ENCODE data around the gene SFSWAP. TPM values are rescaled to one million over a fixed set of nuclear protein-coding genes. Genes with fewer than 3 reads are reported as not detected.
A peak's percentile ranks its signal among the peaks of the same experiment; 100 is the strongest.

The SFSWAP gene
- polyA plus RNA-seq, 2 of the 4 experiments (the other 2 are of a cell fraction): 21.8 to 23.5 TPM

DNA sequence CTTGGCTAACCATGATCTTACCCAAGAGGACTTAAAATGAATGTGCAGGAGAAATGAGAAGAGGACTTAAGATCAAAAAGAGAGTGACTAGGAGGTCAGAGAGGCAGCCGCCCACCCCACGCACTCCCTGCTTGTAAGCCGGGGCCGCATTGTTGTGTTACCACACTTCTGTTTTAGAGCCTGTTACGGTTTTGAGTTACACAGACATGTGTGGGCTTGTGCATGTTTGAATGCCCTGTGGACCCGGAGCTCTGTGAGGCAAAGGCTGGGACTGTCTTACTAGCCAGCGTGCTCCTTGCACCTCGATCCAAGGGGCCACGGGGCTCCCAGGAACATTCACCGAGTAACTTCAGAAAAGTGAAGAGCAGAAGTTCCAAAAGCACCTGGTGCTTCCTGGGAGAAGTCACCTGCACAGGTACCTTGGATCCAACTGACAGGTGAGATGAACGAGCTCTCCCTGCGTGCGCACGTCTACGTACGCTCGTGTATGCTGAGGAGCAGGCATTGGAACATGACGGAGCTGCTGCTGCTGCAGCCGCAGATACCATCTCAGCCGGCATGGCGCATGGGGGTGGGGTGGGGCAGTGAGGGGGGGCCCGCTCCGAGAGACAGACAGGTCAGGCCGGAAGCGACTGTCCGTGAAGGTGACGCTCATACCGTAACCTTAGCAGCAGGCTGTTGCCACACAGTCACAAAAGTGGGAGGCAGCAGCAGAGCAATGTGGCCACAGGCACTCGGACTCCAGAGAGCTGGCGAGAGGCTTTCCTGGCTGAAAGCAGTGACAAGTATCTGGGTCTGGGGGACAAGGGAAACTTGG lies 23.7 kb downstream of the SFSWAP start:
- DNase-seq (ENCODE audit: low read depth in 1 of 2, low spot score in 1 of 2): no peak
- no peak for TF ChIP-seq HES2 (IDR thresholded peaks at IDR 0.05)
- TF ChIP-seq POLR2A (IDR thresholded peaks at IDR 0.05; ENCODE audit: low read length): no peak
- no peak for TF ChIP-seq NFE2L2 (conservative IDR thresholded peaks at IDR 0.05; ENCODE audit: low read length)
- CTCF ChIA-PET: interaction anchor here (1.1 kb wide), 1 partner anchor 96 kb away, joined by 4 read pairs; no protein-coding TSS in a partner anchor
- ATAC-seq: no peak
- Histone ChIP-seq H3K4me2 (no peak overlapping the region), H3K27ac (no peak overlapping the region), H3K4me1 (peaks cover 20% of the 10 kb centered on the region), H3K9me3 (no peaks in the 10 kb centered on the region), H3K4me3 (no peak overlapping the region)
- WGBS (ENCODE audit: missing lambda C conversion rate): 93% methylated on average over 26 of the region's 30 CpGs
- FAIRE-seq: no peak
- POLR2A ChIA-PET: no interaction called here

- FAIRE-seq: no peak
- no peak overlapping the region for H3K4me2 ChIP-seq
- no peak overlapping the region for H3K27ac ChIP-seq
- DNase-seq (ENCODE audit: low read depth in 1 of 2, low spot score in 1 of 2): no peak
- no peak for ATAC-seq
- H3K4me3 ChIP-seq: no peak overlapping the region
- WGBS (ENCODE audit: missing lambda C conversion rate): 95% methylated on average over 10 of the region's 10 CpGs
- no peak for TF ChIP-seq HES2 (IDR thresholded peaks at IDR 0.05)
- peaks cover 20% of the 10 kb centered on the region for H3K4me1 ChIP-seq
- H3K9me3 ChIP-seq: no peaks in the 10 kb centered on the region
- ChIA-PET POLR2A (no interaction called here), CTCF (interaction anchor here (1.1 to 1.3 kb wide), 2 partner anchors 95 to 630 kb away, joined by 4 read pairs; no protein-coding TSS in a partner anchor)
Measured at GRCh38 chr12:131735153-131735456, 24.2 kb downstream of the SFSWAP start.

DNA sequence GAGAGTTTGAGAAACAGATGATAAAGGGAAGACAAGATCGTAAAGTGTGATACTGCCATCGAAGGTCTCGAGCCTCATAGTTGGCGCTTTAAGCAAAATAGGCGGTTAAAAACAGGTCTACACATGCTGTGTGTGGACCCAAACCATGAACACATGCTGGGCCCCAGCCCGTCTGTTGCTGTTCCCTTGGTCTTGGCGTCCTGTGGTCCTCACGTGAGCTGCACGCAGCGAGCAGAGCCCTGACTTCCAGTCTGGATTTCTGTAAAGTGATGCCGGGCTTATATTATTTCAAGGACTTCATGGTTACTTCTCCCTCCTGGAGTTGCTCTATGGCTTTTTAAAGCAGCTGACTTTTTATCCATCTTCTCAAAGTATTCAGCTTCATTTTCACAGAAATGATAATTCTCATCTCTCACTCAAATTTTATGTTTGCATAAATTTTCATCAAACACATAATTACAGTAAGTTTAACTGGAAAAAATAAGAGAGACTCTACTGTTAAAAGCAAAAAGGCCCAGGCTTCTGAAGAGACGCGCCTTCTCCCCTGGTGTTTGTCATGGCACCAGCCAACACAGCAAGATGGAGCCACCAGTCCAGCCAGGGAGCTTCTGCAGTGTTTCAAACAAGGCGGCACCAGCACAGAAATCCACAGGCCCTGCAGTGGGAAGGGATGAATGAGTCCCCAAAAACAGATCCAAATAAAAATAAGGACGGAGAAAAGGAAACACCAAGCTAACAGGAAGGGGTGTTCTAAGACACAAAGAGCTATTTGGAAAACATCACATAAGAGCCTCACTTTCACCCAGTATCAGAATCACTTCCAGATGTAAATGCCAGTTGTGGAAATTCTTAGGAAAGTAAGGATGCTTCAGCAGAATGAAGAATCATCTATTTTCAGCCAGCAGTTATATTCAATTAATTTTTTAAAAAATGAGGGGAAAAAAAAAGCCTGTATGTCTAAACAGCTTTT lies 24.9 kb downstream of the SFSWAP start:
- ATAC-seq: no peak
- no peak overlapping the region for H3K4me3 ChIP-seq
- H3K9me3 ChIP-seq: no peaks in the 10 kb centered on the region
- WGBS (ENCODE audit: missing lambda C conversion rate): 93% methylated on average over 15 of the region's 15 CpGs
- FAIRE-seq: no peak
- H3K4me2 ChIP-seq: no peak overlapping the region
- DNase-seq (ENCODE audit: low read depth in 1 of 2, low spot score in 1 of 2): no peak
- CTCF ChIA-PET: interaction anchor here (0.6 to 1.4 kb wide), 4 partner anchors 9 to 631 kb away, joined by 3 to 4 read pairs (median 4); no protein-coding TSS in a partner anchor
- peaks cover 20% of the 10 kb centered on the region for H3K4me1 ChIP-seq
- POLR2A ChIA-PET: no interaction called here
- H3K27ac ChIP-seq: peak overlapping the region in 1 of 2 experiments; percentile 78; a peak in 2 of 6 replicates
- no peak for TF ChIP-seq KDM1A (IDR thresholded peaks at IDR 0.05; ENCODE audit: low read depth)
- TF ChIP-seq ESRRA (IDR thresholded peaks at IDR 0.05; ENCODE audit: borderline replicate concordance, low read length): no peak
- TF ChIP-seq ZFP36 (IDR thresholded peaks at IDR 0.05; ENCODE audit: borderline replicate concordance, partially characterized antibody): no peak

DNA sequence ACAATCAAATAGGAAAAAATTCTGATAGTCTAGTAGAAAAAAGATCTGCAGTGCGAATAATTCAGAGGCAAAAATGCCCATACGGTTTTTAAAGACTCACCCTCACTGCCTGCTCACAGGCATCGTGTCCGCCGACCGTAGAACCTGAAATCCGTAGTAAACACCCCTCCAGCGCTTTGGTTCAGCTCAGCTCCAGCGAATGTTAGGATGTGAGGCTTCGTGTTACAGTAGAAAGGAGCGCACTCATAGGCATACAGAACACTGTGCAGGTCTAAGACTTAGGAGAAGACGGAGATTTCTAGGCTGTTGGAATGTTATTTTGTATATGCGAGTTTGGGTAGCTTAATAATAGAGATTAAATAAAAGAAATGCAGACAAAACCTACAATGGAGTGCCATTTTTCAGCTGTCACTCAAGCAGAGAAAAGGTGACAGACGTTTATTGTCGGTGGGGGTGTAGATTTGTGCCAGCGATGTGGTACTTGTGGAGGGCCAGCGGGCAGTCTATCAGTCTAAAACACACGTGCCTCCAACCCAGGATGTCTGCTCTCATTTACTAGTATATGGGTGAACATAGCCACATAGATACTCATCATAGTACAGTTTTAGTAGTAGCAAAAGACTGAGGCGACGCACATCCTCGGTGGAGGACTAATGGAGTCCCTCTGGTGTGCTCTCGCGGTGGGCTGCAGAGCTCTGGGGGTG lies 25.7 kb downstream of the SFSWAP start:
- peak overlapping the region; percentile 62 for H3K4me2 ChIP-seq
- H3K4me3 ChIP-seq: no peak overlapping the region
- POLR2A ChIA-PET: no interaction called here
- peaks cover 20% of the 10 kb centered on the region for H3K4me1 ChIP-seq
- no peak for DNase-seq (ENCODE audit: low read depth in 1 of 2, low spot score in 1 of 2)
- H3K27ac ChIP-seq: peak overlapping the region; percentile 19 to 78; a peak in 5 of 6 replicates
- FAIRE-seq: no peak
- 82% methylated on average over 23 of the region's 23 CpGs for WGBS (ENCODE audit: missing lambda C conversion rate)
- ATAC-seq: peak; percentile 5 to 23; a peak in 4 of 6 replicates
- H3K9me3 ChIP-seq: no peaks in the 10 kb centered on the region
- CTCF ChIA-PET: interaction anchor here (0.6 to 1.4 kb wide), 6 partner anchors 8 to 632 kb away, joined by 3 to 4 read pairs (median 3); no protein-coding TSS in a partner anchor
- TF ChIP-seq PHF8 (IDR thresholded peaks at IDR 0.05; ENCODE audit: borderline replicate concordance, low read depth) (no peak), NPAS2 (CRISPR knock-in tag; IDR thresholded peaks at IDR 0.05; ENCODE audit: borderline replicate concordance) (no peak), HDAC2 (IDR thresholded peaks at IDR 0.05) (no peak), RCOR1 (IDR thresholded peaks at IDR 0.05; ENCODE audit: low read depth, low read length) (no peak), HOXB5 (CRISPR knock-in tag; IDR thresholded peaks at IDR 0.05) (no peak), MAZ (IDR thresholded peaks at IDR 0.05; ENCODE audit: borderline replicate concordance, low read depth, low read length) (no peak), MYC (IDR thresholded peaks at IDR 0.05; ENCODE audit: borderline replicate concordance, low read length) (no peak), RFX5 (IDR thresholded peaks at IDR 0.05) (no peak), JUN (IDR thresholded peaks at IDR 0.05) (no peak), EHMT2 (IDR thresholded peaks at IDR 0.05; ENCODE audit: low read depth) (no peak), POLR2A (IDR thresholded peaks at IDR 0.05; ENCODE audit: low read length) (no peak), BCL3 (IDR thresholded peaks at IDR 0.05) (no peak)
- TF ChIP-seq, protein P1, sequence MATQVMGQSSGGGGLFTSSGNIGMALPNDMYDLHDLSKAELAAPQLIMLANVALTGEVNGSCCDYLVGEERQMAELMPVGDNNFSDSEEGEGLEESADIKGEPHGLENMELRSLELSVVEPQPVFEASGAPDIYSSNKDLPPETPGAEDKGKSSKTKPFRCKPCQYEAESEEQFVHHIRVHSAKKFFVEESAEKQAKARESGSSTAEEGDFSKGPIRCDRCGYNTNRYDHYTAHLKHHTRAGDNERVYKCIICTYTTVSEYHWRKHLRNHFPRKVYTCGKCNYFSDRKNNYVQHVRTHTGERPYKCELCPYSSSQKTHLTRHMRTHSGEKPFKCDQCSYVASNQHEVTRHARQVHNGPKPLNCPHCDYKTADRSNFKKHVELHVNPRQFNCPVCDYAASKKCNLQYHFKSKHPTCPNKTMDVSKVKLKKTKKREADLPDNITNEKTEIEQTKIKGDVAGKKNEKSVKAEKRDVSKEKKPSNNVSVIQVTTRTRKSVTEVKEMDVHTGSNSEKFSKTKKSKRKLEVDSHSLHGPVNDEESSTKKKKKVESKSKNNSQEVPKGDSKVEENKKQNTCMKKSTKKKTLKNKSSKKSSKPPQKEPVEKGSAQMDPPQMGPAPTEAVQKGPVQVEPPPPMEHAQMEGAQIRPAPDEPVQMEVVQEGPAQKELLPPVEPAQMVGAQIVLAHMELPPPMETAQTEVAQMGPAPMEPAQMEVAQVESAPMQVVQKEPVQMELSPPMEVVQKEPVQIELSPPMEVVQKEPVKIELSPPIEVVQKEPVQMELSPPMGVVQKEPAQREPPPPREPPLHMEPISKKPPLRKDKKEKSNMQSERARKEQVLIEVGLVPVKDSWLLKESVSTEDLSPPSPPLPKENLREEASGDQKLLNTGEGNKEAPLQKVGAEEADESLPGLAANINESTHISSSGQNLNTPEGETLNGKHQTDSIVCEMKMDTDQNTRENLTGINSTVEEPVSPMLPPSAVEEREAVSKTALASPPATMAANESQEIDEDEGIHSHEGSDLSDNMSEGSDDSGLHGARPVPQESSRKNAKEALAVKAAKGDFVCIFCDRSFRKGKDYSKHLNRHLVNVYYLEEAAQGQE (IDR thresholded peaks at IDR 0.05): no peak
- TF ChIP-seq, protein P2, sequence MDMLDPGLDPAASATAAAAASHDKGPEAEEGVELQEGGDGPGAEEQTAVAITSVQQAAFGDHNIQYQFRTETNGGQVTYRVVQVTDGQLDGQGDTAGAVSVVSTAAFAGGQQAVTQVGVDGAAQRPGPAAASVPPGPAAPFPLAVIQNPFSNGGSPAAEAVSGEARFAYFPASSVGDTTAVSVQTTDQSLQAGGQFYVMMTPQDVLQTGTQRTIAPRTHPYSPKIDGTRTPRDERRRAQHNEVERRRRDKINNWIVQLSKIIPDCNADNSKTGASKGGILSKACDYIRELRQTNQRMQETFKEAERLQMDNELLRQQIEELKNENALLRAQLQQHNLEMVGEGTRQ (IDR thresholded peaks at IDR 0.05): no peak

All from A549 (cell line).